GM13977 (cell line): ENCODE measurements around the gene LDLRAD4.

Experiments
- DNase-seq: peaks from one replicate; pipeline ENCODE4 v3.0.0; 2012; ENCODE audit warnings: low spot score
- in situ Hi-C: fragments of 300-500 bp; cut with MboI; formaldehyde crosslinking; loops from one replicate; pipeline ENCODE4 v1.12.0; 2022; ENCODE audit warnings: low sequenced_read_pairs, low pct_unique_long_range_greater_than_20kb, mixed read lengths, inconsistent platforms; ENCODE audit not compliant: unreplicated experiment
- TF ChIP-seq, protein P1 (sequence below): IDR thresholded peaks from 2 replicates; pipeline ENCODE4 v1.5.1; 2012; ENCODE audit warnings: mild to moderate bottlenecking, control low read depth; ENCODE audit not compliant: insufficient read depth; ENCODE audit errors: extremely low read depth, missing control alignments

LDLRAD4 gene

DNA sequence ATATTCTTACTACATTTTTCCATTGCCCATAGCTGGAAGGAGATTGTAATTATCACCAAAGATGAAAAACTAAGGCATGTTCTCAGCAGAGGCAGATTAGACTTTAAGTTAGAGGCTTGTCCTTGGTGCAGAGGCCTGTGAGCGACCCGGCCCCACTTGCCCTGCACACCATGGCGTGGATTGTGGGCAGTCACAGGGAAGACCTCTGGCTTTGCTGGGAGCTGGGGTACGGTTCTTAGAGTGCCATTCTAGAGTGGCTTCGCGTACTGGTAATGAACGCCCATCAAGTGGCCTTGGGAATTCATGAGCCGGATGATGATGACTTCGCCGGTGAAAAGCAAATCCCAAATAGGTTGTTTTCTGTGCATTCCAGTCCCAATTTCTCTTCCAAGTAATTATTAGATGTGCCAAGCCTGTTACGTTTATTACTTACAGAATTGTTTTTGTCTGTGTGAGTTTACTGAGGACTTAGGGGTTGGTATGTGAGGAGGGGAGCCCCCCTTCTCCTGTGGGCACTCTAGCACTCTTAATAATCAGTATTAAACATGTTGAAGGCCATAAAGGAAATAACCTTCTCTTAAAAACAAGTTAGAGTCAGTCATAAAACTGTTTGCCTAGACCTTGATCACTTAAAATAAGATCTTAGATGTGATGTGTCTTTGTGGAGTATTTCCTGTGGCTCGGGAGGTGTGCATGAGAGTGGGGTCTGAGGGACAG, 90.6 kb downstream of the LDLRAD4 start:
- no peak for DNase-seq
- TF ChIP-seq, protein P1, sequence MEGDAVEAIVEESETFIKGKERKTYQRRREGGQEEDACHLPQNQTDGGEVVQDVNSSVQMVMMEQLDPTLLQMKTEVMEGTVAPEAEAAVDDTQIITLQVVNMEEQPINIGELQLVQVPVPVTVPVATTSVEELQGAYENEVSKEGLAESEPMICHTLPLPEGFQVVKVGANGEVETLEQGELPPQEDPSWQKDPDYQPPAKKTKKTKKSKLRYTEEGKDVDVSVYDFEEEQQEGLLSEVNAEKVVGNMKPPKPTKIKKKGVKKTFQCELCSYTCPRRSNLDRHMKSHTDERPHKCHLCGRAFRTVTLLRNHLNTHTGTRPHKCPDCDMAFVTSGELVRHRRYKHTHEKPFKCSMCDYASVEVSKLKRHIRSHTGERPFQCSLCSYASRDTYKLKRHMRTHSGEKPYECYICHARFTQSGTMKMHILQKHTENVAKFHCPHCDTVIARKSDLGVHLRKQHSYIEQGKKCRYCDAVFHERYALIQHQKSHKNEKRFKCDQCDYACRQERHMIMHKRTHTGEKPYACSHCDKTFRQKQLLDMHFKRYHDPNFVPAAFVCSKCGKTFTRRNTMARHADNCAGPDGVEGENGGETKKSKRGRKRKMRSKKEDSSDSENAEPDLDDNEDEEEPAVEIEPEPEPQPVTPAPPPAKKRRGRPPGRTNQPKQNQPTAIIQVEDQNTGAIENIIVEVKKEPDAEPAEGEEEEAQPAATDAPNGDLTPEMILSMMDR = no peak
- in situ Hi-C loops = no loop called here

DNA sequence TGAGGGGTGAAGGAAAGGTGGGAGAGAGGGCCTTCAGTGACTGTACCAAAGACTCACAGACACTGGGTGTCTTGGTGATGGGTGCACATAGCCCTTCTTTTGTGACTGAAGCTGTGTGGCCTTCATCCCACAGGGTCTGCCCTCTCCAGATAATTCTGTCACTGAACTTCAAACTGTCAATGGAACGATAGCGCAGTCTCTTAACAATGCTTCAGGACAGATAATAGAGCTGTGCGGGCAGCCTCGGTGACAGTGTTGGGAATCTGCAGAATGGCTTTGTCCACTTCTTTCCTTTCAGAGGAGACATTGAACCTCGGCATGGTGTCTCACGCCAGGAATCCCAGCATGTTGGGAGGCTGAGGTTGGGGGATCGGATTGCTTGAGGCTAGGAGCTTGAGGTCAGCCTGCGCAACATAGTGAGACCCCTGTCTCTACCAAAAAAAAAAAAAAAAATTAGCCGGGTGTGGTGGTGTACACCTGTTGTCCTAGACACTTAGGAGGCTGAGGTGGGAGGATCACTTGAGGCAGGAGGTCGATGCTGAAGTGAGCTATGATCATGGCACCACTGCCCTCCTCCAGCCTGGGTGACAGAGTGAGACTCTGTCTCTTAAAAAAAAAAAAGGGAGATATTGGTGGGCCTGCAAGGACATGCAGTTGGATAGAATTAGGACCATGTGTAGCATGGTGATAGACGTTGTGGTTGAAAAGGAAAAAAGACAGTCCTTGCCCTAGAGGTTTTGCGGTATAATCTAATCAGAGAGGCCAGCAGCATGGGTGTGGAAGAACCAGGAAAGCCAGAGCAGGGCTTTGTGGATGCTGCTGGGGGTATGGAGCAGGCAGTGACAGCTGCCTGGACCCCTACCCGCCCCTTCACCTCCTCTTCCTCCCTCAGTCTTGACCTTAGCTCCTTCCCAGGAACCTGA, 91.4 kb downstream of the LDLRAD4 start:
- no peak for DNase-seq
- in situ Hi-C loops = no loop called here

DNA sequence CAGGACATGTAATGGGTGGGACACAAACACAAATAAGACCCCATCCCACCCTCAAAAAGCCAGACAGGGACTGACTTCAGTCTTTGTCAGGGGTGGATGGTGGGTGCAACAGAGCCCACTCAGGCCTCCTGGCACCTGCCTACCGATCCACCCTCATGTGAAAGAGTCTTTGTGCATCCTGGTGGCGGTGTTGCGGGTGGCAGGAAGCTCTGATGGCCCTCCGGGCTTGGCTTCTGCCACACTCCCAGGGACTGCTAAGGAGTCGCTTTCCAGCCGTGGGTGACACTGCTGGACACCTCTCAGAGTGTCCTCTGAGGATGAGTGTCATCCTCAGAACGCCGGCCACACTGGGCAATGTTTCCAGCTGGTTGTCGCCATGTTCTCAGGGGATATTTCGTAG, 92.6 kb downstream of the LDLRAD4 start:
- in situ Hi-C loops = no loop called here

More for the DNA sequence above, 91.4 kb downstream of the LDLRAD4 start:
- TF ChIP-seq, protein P1 = no peak

DNA sequence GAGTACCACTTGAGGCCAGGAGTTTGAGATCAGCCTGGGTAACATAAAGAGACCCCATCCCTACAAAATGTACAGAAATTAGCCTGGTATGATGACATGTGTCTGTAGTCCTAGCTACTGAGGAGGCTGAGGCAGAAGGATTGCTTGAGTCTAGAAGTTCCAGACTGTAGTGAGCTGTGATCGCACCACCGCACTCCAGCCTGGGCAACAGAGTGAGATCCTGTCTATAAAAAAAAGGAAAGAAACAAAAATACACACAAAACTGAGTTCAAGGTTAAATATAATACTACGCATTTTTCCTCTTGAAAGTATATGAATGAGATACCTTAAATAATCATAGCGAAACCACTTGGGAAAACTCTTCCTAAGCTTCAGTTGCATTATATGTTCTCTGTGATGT, 94.0 kb downstream of the LDLRAD4 start:
- in situ Hi-C loops = no loop called here
- DNase-seq = no peak
- TF ChIP-seq, protein P1 = no peak

More for the DNA sequence above, 92.6 kb downstream of the LDLRAD4 start:
- TF ChIP-seq, protein P1 = no peak
- no peak for DNase-seq

DNA sequence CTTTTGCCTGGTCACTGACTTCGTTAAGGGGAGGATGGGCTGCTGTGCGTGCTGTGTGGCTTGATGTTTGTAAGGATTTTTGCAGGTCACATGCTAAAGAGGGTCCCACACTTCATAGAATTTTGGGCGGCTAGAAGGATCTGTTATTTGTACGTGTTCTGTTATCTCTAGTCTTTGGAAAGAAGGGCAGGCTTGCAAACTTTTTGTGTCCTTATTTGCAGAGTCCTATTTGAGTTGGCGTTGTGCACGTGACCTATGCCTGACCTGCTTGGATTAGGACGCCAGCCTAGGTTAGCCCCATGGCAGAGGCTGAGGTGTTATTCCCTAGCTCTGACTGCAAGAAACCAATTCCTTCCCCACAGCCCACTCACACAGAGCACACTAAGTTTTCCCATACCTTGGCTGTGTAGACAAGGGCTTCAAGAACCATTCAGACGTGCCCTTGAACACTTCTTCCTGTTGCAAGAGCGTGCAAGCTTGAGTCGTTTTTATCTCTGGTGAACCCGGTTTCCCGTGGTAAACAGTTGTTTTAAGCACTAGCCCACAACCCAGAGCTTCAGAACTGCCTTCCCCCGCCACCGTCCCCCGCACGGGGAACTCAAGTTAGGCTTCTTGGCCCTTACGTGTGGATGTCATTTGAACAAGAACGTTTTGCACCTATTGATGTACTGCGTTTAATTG, 94.6 kb downstream of the LDLRAD4 start:
- TF ChIP-seq, protein P1 = no peak
- no peak for DNase-seq
- in situ Hi-C loops = no loop called here

DNA sequence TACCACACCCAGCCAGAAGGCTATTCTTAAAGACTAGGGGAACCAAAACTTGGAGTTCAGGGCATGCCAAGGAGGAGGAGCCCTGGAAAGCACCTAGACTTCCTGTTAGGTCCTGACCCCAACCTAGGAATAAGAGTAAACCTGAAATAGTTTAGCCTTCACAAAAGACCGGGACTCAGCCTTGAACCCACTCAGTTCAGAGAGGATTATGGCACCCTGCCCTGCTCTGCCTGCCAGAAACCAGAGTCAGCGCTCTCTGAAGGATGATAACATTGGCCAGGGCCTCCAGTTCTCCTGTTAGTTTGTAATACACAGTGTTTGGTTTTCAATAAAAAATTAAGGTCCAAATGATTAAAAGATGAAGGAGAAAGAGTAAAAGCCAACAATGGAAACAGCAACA, 96.4 kb downstream of the LDLRAD4 start:
- no peak for DNase-seq
- TF ChIP-seq, protein P1 = no peak
- in situ Hi-C loops = no loop called here
